Left lobe of liver (tissue), 2 donors: ENCODE results near the gene EXOC2. TPM values are rescaled to one million over a fixed set of nuclear protein-coding genes. Genes with fewer than 3 reads are reported as not detected.

Experiments used
- ATAC-seq: fragments of 200-7000 bp; cut with Tn5 transposase; one replicate; pipeline ENCODE4 v1.9.1; 2020; ENCODE audit warnings: mild to moderate bottlenecking, moderate library complexity
- DNase-seq: peaks from one replicate; pipeline ENCODE4 v3.0.0-alpha.2; 2020; ENCODE audit warnings: low spot score
- total RNA-seq: library from RNA; stranded (reverse); gene quantifications from one replicate; pipeline ENCODE4 v1.2.1, GENCODE V29; 2021
- donor health status: DM: no; HTN: no; CAD: no; lungs with moderate emphysema.
- donor health status: DM: no; HTN: yes; CAD: no.

Gene EXOC2
- total RNA-seq, 1 donor from 2014 or later, result 7.5 TPM

DNA sequence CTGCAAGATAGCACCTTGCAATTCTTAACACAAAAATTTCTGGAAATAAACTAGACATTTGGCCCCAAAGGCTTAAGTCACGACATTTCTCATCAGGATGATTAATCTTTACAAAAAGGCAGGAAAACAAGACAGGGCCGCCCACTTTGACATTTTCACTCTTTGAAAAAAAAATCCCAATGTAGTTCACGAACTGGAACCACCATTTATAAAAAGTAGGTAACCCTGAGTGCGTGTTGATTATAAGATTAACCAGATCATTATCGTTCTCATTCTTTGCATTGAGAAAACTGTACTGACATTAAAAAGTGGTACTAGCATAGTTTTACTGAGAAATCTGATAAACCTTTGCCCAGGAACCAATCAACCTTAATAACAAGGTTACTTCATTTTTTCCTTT lies 144.8 kb downstream of the EXOC2 start:
- DNase-seq (no peak), ATAC-seq (no peak)

DNA sequence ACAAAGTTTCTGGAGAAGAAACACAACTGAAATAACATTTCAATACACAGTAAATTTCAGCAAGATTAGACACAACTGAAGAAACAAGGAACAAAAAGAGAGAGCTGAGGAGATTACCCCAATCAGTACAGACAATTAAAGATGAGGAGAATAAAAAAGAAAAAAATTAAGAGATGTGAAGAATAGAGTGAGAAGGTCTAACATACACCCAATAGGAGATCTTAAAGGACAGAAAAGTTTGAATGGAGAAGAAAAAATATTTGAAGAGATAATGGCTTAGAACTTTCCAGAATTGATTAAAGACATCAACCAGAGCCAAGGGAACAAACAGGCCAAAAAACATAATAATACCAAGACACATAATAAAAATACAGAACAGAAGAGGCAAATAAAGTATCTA lies 152.4 kb downstream of the EXOC2 start:
- ATAC-seq (no peak), DNase-seq (no peak)

DNA sequence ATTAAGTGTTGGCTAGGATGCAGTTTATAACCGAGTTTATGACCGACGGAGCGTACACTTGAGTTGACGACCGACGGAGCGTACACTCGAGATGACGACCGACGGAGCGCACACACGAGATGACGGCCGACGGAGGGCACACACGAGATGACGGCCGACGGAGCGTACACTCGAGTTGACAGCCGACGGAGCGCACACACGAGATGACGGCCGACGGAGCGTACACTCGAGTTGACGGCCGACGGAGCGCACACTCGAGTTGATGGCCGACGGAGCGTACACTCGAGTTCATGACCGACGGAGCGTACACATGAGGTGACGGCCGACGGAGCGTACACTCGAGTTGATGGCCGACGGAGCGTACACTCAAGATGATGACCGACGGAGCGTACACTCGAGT lies 155.8 kb downstream of the EXOC2 start:
- DNase-seq (no peak), ATAC-seq (no peak)

DNA sequence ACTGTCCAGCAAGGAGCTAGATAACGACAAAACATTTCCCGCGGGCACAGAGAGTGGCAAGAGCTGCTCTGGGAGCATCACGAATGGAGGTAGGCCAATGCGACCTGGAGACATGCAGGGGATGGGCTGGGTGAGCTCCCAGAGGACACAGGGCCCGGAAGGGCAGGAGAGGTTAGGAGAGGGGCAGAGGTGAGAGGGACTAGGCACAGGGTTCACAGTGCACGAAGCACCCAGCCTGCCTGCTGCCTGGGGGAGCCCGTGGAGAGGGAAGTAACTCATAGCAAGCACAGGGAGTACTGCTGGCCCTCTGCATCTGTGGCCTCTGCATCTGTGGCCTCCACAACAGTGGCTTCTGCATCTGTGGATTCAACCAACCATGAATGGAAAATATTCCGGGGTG lies 162.5 kb downstream of the EXOC2 start:
- no peak for DNase-seq
- no peak for ATAC-seq

DNA sequence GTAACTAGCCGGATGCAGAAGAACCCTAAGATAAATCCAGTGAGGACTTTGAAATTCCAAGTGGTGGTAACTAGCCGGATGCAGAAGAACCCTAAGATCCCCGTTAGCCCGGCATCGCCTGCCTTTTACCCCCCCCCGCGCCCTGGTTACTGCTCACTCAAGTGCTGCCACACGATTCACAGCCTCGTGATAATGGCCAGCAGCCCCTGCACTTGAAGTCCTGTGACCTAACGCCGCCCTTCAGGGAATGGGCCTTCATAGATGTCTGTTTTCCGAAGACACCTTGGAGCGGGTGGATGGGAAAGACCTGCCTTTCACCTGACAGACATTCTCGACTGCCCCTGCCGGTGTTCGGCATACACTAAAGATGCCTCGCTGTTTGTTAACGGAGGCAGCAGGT lies 163.9 kb downstream of the EXOC2 start:
- DNase-seq (no peak), ATAC-seq (no peak)

DNA sequence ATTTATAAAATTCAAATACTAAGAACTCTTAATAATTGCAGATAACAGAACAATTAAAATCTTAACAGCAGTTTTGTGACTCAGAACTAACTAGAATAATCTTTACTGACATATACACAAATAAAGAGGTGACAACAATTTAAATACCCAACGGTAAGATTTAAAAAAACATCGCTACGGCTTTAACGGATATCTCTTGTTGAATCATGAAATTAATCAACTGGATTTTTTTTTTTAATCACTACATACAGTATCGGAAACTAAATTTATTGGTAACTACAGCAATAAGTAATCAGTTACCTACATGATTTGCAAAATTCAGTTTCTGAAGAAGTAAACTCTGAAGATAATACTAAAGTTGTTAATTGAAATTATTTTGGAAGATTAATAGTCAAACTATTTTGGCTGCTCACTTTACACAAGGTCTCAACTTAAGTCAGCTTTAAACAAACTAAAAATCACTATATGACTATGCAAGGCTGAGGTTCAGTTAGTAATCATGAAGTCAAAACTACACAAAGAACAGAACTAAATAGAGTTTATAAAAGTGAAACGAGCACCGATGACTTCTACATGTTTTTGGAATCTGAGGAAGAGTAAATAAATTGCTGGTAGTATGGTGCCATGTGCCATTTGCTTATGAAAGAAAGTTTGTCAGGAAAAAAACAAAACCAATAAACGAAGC lies 164.8 kb downstream of the EXOC2 start:
- ATAC-seq (no peak), DNase-seq (no peak)

DNA sequence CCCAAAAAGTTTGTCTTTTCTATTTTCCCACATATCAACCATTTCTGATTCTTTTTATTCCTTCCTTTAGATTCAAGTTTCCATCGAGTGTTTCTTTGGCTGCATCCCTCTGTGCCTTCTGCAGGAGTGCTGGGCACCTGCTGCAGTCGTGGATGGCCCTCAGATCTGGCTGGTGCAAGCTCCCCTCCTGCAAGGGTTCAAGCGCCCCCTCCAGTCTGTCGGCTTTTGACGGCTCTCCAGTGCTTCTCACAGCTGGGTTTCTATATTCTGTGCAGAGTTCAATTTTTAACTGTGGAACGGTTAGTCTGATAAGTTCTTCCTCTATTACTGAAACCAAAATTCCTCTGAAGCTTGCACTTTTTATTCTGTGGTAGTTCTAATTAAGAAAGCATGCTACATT lies 168.1 kb downstream of the EXOC2 start:
- no peak for DNase-seq
- ATAC-seq, result no peak

DNA sequence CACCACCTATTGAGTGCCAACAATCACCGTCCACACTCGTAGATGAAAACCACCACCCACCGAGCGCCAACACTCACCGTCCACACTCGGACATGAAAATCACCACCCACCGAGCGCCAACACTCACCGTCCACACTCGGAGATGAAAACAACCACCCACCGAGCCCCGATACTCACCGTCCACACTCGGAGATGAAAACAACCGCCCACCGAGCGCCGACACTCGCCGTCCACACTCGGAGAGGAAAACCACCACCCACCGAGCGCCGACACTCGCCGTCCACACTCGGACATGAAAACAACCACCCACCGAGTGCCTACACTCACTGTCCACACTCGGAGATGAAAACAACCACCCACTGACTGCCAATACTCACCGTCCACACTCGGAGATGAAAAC lies 172.1 kb downstream of the EXOC2 start:
- no peak for ATAC-seq
- no peak for DNase-seq

DNA sequence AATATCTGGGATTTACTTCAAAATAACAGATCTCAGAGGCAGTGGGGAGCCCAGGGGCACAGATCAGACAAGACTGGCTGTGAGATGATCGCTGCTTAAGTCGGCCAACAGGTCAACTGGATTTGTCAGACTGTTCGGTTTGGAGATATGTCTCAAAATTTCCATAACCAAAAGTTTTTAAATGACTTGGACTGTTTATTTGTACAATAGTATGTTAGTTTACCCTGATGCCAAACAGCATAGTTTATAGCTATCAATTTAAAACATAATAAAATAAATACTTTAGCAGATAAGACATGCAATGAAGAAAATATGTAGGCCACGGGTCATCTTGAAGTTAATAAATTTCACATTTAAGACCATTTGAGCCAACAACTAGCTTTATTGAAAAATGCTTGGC lies 174.7 kb downstream of the EXOC2 start:
- DNase-seq, result no peak
- no peak for ATAC-seq

DNA sequence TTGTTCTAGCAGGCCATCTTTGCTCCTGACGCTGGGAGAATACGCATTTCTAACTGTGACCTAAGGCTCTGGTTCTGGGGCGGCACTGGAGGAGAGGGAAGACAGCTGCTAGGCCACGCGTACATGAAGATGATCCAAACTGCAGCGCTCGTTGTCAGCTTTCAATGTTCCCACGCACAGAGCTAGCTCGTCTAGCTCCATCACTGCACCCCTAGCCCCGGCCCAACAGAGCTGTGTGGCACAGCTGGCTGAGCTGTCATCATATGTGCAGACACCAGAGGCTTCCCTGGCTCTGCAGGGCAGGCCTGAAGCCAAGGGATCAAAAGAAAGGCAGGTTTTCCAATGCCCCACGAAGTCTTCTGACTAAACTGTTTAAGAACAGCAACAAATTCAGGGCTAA lies 176.7 kb downstream of the EXOC2 start:
- DNase-seq (no peak), ATAC-seq (no peak)

DNA sequence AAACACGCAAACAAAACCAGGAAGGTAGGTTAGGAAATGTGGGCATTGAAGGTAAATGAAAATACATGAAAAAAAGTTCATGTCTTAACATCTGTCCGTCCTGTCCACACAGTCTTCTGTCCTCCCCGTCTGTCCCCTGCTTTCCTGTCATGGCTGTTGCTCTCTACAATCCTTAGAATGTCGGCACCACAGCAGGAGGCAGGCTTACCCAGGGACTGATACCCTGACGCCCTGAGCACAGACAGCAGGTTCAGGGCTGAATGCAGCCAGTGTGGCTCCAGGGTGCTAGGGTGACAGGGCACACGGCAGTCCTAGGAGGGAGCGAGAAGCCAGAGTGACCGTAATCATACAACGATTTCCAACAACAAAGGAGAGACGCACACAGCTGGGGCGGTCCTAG lies 177.7 kb downstream of the EXOC2 start:
- ATAC-seq (no peak), DNase-seq (no peak)

DNA sequence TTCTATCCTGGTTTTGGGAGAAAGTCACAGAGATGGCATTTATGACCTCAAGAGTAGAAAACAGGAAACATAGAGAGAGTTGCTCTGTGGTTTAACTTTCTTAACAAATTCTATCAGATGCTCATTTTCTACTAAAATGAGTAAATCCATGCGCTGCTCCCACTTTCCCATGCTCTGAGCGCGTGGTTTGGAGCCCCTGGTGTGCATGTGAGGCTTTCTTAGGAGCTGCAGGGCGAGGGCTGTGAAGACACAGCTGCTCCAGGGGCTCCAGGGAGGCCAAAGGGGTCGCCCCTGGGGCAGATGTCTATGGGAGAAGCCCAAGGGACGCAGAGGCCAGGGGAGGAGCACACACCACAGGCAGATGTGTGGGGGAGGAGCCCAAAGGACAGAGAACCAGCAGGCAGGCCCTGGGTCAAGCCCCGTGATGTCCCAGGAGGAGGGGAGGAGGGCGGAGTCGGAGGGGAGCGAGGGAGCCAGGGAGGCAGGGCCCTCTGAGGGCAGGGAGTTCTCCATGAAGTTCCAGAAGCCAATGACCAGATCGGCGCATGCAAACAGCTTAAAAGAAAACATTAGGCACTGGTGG lies 178.5 kb downstream of the EXOC2 start:
- ATAC-seq (no peak), DNase-seq (no peak)

DNA sequence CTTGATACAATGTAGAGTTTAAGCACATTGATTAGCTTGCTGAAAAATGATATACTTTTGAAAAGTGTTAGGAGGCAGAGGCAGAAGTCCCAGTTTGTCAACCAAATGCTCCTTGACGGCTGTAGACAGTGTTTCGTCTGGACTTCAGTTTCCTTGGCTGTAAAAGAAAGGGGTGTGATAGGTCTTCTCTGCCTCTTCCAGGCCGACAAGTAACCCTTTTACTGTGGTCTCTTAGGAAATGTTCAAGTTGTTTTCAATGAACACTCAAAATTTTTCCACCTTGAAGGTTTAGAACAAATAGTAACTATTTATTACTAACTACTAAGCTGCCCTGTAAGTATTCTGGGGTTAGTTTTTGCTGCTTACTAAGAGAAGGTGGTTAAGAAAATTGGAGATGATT lies 179.0 kb downstream of the EXOC2 start:
- DNase-seq (no peak), ATAC-seq (no peak)

DNA sequence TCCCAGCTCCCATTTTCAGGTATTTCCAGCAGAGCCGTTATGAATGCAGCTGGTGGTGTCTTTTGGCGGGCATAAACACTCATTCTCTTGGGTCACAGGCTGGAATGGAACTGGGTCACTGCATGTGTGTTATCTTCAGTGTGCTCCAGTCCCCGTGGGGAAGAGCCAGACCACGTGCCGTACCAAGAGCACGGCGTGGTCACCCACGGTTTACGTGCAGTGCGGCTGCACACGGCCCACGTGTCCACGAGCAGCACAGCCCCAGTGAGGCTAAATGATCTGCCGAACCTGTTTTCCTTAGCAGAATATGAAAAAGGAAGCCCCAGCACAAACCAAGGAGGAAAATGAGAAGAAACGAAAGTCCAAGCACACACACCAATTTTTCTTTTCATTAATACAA lies 179.9 kb downstream of the EXOC2 start:
- DNase-seq (no peak), ATAC-seq (no peak)

DNA sequence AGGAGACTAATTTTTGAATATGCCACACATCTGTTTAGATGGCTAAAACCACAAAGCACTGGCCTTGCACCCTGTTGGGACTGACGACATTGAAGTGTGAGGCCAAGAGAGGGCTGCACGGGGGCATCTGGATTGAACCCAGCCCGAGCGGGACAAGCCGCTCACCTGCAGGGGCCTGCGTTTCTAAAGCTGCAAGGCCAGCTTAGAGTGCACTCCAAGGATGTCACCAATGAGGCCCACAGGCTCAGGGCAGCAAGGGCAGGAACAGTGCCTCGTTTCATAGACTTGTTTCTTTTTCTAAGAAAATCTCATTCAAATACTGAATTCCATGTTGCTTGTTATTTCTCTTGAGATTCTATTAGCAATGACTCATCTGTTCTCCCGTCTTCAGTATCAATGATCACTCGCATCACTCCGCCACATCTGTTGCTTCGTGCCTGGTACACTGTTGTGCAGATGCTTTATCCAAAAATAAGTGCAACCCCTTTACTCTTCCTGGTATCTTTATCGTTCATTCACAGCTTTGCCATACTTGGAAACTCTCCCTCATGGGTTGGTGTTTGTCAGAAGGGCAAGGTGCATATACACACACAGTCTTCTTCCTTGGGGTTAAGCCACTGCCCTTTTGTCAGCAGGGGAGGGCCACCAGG lies 181.3 kb downstream of the EXOC2 start:
- no peak for DNase-seq
- ATAC-seq, result no peak

DNA sequence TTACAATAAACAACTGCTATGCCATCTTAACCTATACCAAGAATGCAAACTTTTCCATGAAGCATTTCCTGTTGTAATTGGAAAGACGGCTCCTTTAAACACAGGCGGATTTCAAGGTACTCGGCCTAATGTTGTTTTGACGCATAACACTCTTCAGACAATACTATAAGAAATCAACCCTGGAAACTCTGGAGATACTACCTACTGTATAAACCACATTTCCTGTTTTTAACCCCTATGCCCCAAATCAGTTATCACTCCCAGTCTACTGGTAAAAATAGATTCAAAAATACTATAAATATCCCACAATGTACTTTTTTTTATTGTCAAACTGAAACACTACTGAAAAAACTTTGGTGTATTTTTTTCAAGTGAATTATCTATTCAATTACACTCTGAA lies 183.3 kb downstream of the EXOC2 start:
- no peak for ATAC-seq
- no peak for DNase-seq

DNA sequence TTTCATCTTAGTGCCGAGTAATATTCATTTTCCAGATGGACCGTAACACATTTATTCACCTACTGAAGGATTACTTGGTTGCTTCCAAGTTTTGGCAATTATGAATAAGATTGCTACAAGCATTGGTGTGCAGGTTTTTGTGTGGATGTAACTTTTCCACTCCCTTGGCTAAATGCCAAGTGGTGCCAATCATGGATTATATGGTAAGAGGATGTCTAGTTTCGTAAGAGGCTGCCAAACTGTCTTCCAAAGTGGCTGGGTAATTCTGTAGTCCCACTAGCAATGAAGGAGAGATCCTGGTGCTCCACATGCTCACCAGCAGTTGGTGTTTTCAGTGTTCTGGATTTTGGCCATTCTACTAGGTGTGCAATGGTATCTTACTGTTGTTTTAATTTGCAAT lies 184.3 kb downstream of the EXOC2 start:
- ATAC-seq (no peak), DNase-seq (no peak)

DNA sequence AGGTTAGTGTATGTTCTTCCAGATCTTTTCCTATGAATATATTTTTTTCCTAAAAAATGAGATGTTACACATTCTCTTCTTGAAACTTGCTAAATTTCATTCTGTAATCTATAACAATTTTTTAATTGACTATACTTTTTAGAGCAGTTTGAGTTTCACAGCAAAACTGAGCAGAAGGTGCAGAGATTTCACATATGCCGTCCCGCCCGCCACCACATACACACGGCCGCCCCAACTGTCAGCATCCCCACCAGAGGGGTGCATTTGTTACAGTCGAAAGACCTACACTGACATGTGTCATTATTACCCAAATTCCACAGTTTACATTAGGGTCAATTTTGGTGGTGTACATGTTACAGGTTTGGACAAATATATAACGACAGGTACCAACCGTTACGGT lies 184.9 kb downstream of the EXOC2 start:
- no peak for DNase-seq
- no peak for ATAC-seq

DNA sequence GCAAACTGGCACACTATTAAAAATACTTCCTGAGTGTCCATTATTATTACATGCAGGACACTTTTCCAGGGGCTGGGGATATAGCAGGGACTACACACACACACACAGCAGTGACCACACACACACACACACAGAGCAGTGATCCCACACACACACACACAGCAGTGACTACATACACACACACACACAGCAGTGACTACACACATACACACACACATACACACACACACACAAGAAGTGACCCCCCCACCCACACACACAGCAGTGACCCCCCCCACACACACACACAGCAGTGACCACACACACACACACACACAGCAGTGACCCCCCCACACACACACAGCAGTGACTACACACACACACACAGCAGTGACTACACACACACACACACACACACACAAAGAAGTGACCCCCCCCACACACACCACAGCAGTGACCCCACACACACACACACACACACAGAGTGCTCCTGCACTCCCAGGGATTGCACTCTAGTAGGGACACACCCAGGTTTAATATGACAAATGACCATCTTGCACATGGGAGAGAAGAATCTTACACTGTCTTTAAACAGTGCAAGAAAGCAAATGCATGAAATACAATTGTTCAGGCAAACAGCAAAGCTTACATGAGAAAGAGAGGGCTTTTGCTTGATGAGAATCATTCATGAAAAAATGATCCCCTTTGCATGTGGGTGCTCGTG lies 185.9 kb downstream of the EXOC2 start:
- ATAC-seq, result no peak
- no peak for DNase-seq

DNA sequence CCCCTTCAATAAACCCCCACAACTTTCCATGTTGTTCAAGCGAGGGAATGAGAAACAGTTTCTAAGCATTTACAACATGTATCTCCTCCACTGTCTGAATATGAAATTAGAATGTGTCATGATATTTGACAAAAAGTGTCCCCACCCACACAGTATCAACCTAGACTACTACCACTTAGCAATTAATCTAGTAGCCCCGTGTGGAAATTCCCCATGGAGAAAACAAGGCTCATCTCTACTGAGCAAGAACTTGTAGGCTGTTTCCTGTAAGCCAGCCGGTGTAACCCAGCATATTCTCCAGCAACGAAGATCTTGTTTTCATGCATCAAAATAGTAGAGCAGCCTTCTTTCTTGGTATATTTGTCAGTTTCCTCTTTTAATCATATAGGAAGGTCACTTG lies 186.4 kb downstream of the EXOC2 start:
- DNase-seq (no peak), ATAC-seq (no peak)

DNA sequence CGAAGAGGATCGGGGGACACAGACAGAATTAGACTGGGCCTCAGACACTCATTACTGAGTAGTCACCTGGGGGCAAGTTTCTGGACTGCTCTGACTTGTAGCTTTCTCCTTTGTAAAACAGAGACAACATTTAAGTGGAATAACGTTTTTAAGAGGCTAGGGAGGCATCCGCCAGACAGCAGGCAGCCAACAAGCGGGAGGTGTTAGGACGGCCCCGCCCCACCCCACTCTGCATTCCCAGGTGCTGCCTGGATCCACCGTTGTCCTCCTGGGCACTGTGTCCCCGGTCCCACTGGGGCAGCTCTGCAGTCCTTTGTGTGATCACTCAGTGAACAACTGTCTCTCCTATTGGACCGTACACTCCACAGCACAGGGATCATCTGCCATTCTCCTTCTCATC lies 187.6 kb downstream of the EXOC2 start:
- DNase-seq, result no peak
- no peak for ATAC-seq

DNA sequence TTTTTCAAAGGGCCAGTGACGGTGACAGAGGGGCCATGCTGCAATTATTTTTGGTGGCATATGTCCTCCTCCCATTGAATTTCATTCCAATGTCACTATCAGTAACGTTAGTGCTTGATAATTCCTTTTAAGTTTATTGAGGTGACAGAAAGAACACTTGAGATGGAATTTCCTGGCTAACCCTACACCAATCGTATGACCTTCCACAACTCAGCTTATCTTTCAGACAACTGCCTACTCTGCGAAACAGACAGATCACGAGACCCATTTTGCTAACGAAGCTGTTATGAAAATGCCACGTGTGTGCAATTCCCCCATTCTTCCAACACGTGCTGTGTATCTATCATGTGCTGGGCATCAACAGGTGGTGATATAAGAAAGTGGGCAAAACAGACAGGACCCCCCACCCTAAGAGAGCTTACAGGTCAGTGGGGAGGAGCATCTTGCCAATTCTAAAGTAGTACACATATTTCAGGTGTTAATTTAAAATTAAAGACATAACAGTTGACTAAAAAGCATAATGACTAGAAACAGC lies 188.4 kb downstream of the EXOC2 start:
- ATAC-seq (no peak), DNase-seq (no peak)
